VCaP (cell line): Measurements from ENCODE around the gene NFRKB.

Experiments used
- H3K27ac ChIP-seq: fragments of 450-650 bp; 2 replicates; pipeline ENCODE4 v1.5.1; 2017
- CTCF ChIP-seq: fragments of 450-650 bp; conservative IDR thresholded peaks from 2 replicates; pipeline ENCODE4 v1.5.1; 2017; ENCODE audit warnings: mild to moderate bottlenecking, moderate library complexity

Gene NFRKB

GRCh38 chr11:129866311-129866710, 29.1 kb downstream of the NFRKB start:
- peak overlapping the region; percentile 92 for H3K27ac ChIP-seq
- no peak for TF ChIP-seq CTCF

GRCh38 chr11:129865701-129866100, 29.7 kb downstream of the NFRKB start:
- TF ChIP-seq CTCF = no peak
- peak overlapping the region; percentile 92 for H3K27ac ChIP-seq

DNA sequence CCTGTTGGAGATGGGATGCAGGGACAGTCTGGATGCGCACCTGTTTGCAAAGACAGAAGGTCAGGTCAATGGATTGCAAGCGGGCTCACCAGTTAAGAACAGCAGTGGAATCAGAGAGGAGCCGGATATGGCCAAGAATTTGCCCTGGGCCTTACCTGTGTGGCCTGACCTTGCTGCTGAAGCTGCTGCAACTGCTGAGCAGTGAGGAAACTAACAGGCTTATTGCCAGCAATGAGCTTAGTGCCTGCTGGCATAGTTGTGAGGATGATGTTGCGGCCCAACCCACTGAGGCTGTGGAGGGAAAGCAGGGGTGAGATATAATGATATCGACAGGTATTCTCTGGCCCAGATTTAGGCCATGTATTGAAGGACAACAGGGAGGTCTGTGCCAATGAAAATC, 30.6 kb downstream of the NFRKB start:
- peak overlapping the region; percentile 92 for H3K27ac ChIP-seq
- TF ChIP-seq CTCF = no peak

DNA sequence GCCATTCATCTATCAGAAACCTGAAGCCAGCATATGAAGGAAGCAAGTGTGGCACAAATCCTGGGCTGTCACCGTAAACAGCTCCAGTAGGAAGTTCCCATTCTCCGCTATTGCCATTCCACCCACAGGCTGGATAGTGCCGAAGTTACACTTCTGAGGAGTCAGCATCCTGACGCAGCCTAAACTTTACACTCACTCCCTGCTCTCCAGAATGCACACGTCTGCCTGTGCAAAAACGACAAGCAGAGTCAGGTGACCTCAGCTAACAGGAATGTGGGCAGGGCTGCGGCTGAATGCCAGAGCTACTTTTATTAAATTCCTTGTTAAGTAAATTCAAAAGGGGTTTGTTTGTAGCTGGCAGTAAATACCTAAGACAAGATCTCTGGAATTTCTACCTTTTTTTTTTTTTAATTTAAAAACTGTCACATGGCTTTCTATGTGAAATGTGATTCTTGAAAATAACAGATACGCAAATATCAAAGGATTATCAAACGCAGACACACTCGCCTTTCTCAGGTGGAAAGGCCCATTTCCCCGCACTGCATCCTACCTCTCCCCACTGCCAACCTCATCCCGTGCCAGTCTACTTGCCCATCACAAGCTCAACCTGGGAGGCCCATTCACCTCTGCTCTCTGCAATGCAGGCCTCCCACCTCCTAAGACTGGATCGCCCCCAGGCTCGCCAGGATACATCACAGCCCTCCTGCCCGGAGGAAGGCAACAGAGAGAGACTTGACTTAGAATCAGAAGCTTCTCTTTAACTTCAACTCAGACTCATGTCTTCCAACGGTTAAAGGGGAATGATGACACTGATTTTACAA, 33.5 kb downstream of the NFRKB start:
- H3K27ac ChIP-seq = peak overlapping the region; percentile 92
- TF ChIP-seq CTCF = no peak

GRCh38 chr11:129856036-129856435, 39.3 kb downstream of the NFRKB start:
- H3K27ac ChIP-seq = peak overlapping the region; percentile 92

DNA sequence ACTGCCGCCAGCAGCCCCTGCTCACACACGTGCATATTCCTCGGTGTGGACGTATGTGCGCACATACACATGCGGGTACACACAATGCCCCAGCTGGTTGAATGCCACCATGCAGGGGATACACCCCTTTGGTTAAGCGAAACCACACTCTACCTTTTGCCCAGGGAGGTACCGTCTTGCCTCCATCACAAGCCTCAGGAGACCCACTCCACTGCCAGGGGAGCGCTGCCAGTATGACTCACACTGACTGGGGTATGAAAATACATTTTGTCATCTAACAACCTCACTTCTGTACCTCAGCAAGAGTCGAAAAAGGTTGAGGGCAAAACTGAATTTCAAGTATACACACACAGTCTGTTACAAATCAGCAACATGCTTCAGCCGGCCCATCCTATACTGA, 40.3 kb downstream of the NFRKB start:
- peak overlapping the region; percentile 92 for H3K27ac ChIP-seq
- no peak for TF ChIP-seq CTCF

More at GRCh38 chr11:129856036-129856435, 39.3 kb downstream of the NFRKB start:
- TF ChIP-seq CTCF = no peak

- TF ChIP-seq CTCF = no peak
- peak overlapping the region; percentile 92 for H3K27ac ChIP-seq
These were observed 41.1 kb downstream of the NFRKB start for GRCh38 chr11:129854232-129854805.
